NCI-H1417 treated with DMSO at 0.1 percent for 48 hours (cell line): ENCODE results near the gene DUSP8.
"Not testable (repeated sequence)": the region's sequence is repeated elsewhere in the genome, so short reads cannot be mapped to it uniquely, and the experiment has no call there.

ENCODE experiments used
- DNase-seq: peaks from one replicate; lab custom pipeline; 2025; lab: John Stamatoyannopoulos, UW

DUSP8 gene, protein sequence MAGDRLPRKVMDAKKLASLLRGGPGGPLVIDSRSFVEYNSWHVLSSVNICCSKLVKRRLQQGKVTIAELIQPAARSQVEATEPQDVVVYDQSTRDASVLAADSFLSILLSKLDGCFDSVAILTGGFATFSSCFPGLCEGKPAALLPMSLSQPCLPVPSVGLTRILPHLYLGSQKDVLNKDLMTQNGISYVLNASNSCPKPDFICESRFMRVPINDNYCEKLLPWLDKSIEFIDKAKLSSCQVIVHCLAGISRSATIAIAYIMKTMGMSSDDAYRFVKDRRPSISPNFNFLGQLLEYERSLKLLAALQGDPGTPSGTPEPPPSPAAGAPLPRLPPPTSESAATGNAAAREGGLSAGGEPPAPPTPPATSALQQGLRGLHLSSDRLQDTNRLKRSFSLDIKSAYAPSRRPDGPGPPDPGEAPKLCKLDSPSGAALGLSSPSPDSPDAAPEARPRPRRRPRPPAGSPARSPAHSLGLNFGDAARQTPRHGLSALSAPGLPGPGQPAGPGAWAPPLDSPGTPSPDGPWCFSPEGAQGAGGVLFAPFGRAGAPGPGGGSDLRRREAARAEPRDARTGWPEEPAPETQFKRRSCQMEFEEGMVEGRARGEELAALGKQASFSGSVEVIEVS

DNA sequence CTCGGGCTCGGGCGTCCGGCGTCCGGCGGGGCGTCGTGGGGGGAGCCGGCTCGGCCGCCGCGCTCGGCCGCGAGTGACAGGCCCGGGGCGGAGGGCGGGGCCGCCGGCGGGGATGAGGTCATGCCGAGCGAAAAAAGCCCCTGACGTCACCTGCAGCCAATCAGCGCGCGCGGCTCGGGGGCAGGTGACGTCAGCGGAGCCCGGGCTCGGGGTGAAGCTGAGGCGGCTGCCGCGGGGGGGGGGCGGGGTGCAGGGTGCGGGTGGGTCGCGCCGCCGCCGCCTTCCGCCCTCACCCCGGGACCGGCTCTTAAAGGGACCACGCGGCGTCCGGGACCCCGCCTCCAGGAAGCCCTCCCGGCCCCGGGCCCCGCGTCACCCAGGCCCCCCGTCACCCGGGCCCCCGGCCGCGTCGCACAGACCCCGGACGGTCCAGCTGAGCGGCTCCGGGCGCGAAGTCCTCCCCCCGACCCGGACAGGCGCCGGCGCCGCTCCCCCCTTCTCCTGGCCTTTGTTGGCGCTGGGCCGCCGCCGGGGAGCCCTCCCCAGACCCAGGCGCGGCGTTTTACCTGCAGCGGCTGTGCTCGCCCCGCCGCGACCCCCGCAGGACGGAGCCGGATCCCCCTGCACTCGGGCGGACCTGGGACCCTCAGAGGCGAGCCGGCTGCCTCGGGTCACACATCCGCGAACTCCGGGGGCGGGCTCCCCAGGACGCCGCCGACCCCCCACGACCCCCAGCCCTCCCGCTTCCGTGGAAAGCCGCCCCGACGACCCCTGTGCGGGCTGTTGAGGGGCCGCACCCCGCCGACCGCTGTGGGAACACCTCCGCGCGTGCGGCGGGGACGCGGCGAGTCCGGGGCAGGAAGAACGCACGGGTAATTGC, at the start of gene DUSP8:
Gene DUSP8 (minus strand): TSS at position 75 of the 880 bp plus-strand sequence. CDS start 6,445 bp downstream, outside the sequence.
- no peak for DNase-seq

DNA sequence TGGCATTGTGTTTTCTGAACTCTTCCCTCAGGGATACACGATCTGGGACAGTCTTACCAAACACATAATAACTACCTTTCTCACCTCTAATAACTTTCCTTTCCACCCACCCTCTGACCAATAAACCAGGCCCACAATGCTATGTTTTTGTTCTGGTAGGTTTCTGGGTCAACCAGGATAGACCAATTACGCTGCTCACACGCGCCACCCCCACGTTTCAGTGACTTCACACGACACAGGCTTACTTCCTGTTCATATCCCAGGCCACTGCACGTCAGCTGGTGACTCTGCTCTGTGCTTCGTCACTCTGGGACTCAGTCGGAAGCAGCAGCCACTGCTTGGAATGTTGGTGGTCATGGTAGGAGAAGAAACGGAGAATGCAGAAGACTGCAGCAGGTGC, 47.4 kb upstream of the DUSP8 start:
- no peak for DNase-seq

DNA sequence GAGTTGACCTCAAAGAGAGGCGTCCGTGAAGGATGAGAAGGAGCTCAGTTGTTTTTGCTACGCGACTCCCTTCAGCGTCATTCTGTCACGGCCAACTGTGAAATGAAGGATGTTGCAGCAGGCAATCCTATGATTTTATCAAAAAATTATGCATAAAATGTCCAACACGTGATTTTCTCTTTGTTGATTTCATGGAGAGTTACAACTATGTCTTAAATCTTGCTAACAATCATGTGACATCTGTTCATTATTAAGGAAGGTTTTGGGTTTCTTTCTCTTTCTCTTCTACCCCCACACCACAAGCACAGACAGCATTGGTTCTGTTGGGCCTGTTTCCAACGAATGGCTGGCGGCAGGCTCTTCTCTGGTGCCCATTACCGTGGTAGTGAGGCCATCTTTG, 46.2 kb upstream of the DUSP8 start:
- DNase-seq, result no peak

DNA sequence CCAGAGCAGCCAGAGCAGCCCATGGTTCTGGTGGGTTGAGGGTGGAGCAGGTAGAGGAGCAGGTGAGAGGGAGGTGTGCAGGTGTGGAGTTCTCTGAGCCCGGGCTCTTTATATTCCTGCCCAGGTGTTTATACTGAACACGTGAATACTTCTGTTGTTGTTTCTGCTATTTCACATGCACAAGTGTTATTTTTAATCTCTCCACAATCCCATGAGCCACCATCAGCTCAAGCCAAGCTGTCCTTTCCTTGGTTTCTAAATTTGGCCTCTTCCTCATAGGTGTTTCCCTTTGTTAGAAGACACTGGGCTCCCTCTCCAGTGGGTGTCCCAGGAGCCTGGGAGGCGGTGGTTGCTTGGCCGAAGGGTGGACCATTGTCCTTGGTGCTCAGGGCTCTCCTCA, 36.3 kb upstream of the DUSP8 start, which contains the start of gene KRTAP5-3:
Gene KRTAP5-3 (minus strand): TSS at position 101 of the 400 bp plus-strand sequence. CDS start 78 bp downstream, at position 23.
- DNase-seq, result no peak

DNA sequence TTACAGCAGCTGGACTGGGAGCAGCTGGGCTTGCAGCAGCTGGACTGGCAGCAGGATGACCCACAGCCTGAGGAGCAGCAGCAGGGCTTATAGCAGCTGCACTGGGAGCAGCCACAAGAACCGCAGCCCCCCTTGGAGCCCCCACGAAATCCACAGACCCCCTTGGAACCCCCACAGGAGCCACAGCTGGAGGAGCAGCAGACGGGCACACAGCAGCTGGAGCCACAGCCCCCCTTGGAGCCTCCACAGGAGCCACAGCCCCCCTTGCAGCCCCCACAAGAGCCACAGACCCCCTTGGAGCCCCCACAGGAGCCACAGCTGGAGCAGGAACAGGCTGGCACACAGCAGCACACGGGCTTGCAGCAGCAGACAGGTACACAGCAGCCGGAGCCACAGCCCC, 35.8 kb upstream of the DUSP8 start:
- DNase-seq, result not testable (repeated sequence)

DNA sequence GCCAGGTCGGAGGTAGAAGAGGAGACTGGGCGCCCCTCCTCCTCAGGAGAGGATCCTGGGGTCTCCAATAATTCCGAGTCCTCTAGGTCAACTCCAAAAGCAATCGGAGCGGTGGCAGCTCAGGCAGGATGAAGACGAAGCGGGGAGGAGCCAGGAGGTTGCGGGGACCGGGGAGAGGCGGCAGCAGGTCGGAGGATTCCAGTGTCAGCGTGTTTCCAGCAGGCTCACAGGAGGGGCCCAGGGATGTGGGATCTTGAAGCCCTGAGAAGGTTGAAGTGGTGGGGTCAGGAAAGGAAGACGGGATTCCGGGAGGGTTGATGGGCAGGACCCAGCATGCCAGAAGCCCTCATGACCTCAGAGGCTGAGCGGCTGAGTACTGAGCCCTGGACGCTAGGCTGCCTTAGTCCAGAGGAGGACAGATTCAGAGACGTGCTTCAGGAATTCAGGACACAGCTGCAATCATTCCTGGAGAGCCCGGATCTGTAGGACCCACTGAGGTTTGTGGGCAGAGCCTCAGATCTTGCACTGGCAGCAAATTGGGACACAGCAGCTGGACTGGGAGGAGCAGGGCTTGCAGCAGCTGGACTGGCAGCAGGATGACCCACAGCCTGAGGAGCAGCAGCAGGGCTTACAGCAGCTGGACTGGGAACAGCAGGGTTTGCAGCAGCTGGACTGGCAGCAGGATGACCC, 35.2 kb upstream of the DUSP8 start:
- DNase-seq, result not testable (repeated sequence)

DNA sequence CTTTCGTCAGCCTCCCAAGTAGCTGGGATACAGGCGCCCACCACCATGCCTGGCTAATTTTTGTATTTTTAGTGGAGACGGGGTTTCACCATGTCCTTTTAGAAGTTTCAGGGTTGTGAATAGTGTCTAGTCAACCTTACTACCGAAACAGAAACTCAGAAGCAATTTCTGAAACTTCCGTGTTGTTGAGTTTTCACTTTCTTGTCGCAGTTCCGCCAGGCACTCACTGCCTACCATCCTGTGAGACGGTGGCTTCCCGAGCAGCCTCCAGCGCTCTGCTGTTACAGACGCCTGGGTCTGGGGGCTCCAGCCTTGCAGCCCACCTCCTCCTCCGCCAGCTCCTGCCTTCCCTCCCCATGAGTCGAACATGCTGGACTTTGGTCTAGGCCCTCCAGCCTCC, 33.9 kb upstream of the DUSP8 start:
- DNase-seq, result not testable (repeated sequence)

DNA sequence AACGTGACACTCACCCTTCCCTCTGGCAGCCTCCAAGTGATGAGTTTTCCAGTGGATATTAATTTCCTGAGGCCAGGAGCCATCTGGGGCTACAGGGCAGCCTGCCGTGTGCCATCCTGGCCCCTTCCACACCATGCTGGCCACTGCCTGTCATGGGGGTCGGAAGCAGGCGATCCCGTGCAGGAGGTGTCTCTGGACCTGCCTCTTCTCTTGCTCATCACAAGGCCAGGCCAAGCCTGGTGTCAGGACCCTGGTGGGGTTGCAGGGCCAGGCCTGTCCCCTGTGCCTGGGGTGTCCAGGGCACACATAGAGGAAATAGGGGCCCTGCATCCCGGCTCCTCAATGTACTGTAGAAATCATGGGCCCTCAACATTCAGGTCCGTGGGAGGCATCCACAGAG, 32.6 kb upstream of the DUSP8 start:
- DNase-seq, result no peak

DNA sequence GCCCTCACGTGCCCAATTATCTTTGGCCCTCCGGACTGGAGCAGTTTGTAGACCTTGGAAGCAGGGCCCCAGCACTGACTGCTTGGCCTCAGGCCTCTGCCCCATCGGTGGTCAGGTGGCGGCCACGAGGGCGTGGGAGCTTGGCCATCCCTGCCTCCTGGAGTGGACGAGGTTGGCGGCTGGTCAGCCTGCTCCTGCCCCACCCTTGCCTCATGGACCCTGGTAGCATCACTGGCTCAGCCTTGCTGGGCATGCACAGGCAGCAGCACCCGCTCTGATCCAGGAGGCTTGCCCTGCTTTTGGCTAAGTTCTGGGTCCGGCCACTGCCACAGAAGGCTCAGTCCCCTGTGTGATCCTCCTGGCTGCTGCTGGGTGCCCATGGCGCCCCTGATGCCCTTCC, 32.1 kb upstream of the DUSP8 start:
- no peak for DNase-seq

DNA sequence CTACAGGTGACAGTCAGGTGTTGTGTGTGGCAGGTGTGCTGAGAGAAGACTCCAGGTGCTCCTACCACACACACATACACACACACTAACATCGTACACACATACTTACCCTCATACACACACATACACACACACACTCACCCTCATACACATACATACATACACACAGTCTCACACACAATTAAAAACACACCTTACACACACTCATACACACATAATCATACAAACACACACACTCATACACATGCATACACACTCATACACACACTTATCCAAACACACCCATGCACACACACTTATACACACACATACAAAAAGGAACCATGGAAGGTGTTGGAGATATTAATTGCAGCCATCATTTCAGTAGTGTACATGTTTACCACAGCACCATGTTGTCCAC, 31.6 kb upstream of the DUSP8 start:
- DNase-seq, result no peak

DNA sequence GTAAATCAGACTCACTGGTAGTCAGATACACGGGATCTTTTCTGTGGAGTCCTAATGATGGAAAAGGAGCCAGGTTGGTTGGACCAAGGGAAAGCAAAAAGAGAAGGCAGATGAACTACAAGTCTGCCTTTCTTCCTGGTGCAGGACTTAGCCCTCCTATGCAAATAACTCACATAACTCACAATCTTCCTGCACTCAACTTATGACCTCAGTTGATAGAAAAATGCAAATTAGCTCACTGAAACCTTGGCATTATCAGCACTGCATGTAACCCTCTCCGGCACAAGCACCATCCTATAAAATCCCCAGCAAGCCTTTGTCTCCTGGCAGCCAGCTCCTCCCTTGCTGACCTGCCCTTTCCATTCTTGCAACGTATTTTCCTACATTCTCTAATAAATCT, 29.6 kb upstream of the DUSP8 start:
- not testable (repeated sequence) for DNase-seq

DNA sequence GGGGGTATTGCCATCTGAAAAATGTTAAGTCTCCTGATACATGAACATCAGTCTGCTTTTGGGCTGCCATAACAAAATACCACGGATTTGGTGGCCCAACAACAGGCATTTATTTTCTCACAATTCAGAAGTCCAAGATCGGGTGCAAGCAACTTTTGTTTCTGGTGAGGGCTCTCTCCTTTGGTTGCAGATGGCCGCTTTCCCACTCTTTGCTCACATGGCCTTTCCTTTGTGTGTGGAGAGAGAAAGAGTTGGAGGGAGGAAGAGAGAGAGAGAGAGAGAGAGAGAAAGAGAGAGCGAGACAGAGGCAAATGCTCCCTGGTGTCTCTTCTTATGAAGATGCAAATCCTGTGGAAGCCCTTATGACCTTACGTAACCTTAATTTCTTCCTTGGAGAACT, 28.6 kb upstream of the DUSP8 start:
- no peak for DNase-seq

DNA sequence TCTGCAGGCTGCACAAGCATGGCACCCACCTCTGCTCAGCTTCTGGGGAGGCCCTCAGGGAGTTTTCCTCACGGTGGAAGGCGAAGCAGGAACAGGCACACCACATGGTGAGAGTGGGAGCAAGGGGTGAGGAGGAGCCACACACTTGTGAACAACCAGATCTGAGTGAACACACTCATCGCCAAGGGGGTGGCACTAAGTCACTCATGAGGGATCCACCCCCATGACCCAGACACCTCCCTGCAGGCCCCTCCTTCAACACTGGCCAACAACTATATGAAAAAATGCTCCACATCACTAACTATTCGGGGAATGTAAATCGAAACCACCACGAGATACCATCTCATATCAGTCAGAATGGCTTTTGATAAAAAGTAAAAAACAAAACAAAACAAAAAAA, 26.7 kb upstream of the DUSP8 start:
- DNase-seq, result no peak

DNA sequence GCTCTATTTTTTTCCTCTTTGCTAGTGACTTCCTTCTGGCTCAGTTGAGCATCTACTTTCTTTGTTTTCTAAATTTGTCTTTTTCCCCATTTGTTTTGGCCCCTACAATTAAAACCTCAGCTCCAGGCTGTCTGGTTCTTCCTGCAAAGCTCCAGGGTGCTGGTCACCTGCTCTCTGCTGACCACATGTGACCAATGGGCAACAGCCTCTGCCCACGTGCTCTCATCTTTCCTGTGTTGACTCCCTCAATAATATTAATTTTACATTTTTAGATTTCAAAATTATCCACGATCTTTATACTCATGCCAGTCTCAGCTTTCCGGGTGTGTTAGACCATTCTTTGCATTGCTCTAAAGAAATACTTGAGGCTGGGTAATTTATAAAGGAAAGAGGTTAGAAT, 26.3 kb upstream of the DUSP8 start:
- DNase-seq, result not testable (repeated sequence)

DNA sequence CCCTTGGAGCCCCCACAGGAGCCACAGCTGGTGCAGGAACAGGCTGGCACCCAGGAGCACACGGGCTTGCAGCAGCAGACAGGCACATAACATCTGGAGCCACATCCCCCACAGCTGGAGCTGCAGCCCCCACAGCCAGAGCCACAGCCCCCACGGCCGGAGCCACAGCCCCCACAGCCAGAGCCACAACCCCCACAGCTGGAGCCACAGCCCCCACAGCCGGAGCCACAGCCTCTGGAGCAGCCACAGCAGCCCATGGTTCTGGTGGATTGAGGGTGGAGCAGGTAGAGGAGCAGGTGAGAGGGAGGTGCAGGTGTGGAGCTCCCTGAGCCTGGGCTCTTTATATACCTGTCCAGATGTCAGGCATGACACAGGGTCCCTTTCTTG, 25.9 kb upstream of the DUSP8 start, which contains the start of gene KRTAP5-2:
Gene KRTAP5-2 (minus strand): TSS at position 301 of the 387 bp plus-strand sequence. CDS start 44 bp downstream, at position 257.
- no peak for DNase-seq

DNA sequence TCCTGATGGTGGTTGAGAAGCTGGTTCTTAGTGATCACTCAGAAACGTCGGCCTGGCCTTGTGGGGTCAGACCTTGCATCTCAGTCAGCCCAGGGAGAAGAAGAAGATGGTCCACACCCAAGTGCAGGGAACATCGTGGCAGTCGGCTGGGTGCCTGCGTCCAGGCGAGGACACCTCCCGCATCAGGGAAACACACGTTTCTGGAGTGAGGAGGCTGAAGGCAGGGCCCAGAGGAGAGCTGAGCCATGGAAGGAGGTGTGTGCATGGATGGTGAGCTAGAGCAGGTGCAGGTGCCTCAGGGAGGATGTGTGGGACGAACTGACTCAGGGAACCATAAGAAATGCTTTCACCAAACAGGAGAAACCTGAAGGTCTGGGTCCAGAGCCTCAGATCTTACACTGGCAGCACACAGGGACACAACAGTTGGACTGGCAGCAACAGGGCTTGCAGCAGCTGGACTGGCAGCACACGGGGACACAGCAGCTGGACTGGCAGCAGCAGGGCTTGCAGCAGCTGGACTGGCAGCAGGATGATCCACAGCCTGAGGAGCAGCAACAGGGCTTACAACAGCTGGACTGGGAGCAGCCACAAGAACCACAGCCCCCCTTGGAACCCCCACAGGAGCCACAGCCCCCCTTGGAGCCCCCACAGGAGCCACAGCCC, 25.4 kb upstream of the DUSP8 start:
- DNase-seq, result no peak

DNA sequence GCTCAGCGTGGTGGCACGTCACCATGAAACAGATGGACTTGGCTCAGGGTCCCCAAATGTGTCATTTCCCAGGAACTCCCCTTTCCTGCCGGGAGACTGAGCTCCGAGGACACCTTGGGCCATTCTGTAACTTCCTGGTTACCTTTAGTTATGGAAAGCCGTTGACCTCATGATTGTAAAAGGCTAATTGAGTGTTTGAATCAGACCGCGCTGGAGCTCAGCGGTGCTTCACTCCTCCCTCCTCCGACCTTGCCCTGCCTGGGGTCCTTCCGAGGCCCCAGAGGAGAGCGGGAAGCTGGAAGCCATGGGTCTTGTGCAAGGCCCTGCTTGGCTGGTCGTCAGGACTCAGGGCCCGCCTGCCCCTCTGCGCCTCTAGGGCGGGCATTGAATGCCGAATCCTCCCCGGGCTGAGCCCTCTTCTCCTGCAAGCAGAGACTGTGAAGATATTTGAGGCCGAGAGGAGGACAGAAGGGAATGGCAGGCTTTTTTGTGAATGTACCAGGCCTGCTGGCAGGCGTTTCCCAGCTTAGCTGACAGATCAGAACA, 24.6 kb upstream of the DUSP8 start:
- not testable (repeated sequence) for DNase-seq

DNA sequence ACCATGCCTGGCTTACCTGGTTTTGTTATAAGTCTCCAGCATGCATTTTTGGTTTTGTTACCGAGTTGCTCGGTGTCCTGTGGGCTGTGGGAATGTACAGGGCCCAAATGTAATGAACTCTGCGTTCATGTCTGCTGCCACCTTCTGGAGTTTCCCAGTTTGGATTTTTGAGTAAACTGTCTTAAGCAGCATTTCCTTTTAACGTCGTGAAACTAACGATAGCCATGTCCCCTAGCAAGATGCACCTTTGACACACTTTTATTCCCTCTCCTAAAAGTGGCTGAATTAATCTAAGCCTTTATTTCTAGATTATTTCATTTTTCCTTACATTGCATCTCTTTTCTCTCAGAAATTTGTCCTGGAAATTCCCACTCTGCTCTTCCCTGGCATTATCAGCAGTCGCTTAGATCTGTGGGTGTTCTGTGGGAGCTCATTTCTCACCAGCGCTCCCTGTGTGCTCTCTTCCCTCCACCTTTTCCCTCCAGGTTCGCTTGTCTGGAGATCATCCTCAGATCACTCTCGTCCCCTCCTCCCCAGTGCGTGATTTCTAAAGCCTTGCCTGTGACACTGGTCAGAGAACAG, 24.0 kb upstream of the DUSP8 start:
- not testable (repeated sequence) for DNase-seq

DNA sequence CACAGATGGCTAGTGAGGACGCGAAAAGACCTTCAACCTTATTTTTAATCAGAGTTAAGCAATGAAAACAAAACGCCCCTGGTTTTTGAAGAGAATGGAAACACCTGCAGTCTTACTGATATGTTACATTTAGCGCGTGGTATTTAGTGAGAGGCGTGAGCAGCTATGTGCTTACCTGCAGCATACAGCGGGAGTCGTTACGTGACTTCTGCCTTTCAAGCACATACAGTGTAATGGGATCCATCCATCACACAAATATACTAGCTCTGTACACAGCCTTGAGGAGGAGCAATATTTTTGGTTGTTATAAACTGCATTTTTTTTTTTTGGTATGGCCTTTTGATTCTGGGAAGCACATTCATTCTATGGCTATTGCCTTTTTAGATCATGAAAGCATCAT, 20.6 kb upstream of the DUSP8 start:
- DNase-seq, result no peak

DNA sequence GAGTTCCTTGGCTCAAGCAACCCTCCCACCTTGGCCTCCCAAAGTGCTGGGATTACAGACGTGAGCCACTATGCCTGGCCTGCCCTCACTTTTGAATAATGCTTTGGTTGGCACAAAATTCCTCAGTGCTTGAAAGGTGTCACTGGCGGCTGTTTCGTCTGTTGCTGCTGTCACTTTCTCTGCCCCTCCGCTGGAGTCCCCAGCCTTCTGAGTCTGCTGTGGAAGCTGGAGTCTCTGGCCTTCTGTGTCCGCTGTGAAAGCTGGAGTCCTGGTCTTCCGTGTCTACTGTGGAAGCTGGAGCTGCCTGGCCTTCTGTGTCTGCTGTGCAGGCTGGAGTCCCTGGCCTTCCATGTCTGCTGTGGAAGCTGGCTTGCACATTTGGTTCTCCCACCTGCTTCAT, 17.9 kb upstream of the DUSP8 start:
- no peak for DNase-seq
